Upper lobe of left lung (tissue), 6 donors: ENCODE results near the gene RNPS1. TPM values are rescaled to one million over a fixed set of nuclear protein-coding genes. Genes with fewer than 3 reads are reported as not detected.

Experiments used
- ATAC-seq, 2 donors: fragments of 200-7000 bp; cut with Tn5 transposase; one replicate each; pipeline ENCODE4 v1.9.1; 2022; ENCODE audit warnings: mild to moderate bottlenecking in 2 of 2, moderate library complexity in 2 of 2; ENCODE audit not compliant: low FRiP score in 2 of 2
- DNase-seq, 2 donors: peaks; one replicate each; pipeline ENCODE4 v3.0.0-alpha.2; 2019 to 2020
- H3K27ac ChIP-seq, 4 donors: fragments of 200-600 bp; sonication (generic); one replicate each; pipeline ENCODE4 v1.5.1; 2016 to 2019
- H3K27me3 ChIP-seq, 4 donors: fragments of 200-600 bp; sonication (generic); one replicate each; pipeline ENCODE4 v1.5.1; 2017 to 2019
- H3K36me3 ChIP-seq, 4 donors: fragments of 200-600 bp; sonication (generic); one replicate each; pipeline ENCODE4 v1.5.1; 2016 to 2019
- H3K4me1 ChIP-seq, 4 donors: fragments of 200-600 bp; sonication (generic); one replicate each; pipeline ENCODE4 v1.5.1; 2018 to 2019
- H3K4me3 ChIP-seq, 4 donors: fragments of 200-600 bp; sonication (generic); one replicate each; pipeline ENCODE4 v1.5.1; 2017 to 2019; ENCODE audit warnings: mild to moderate bottlenecking in 2 of 4, moderate library complexity in 1 of 4
- H3K9me3 ChIP-seq, 4 donors: fragments of 200-600 bp; sonication (generic); one replicate each; pipeline ENCODE4 v1.5.1; 2018 to 2019
- EP300 ChIP-seq, 4 donors: sonication (generic); formaldehyde crosslinking; IDR thresholded peaks; one replicate each; pipeline ENCODE4 v1.5.1; 2017; ENCODE audit warnings: antibody characterized with exemption in 4 of 4, control low read depth in 2 of 4
- POLR2A ChIP-seq, 4 donors: fragments of 450-650 bp; IDR thresholded peaks; one replicate each; pipeline ENCODE4 v1.5.1; 2016 to 2017; ENCODE audit warnings: antibody characterized with exemption in 4 of 4, mild to moderate bottlenecking in 2 of 4
- POLR2AphosphoS5 ChIP-seq, 2 donors: sonication (generic); formaldehyde crosslinking; IDR thresholded peaks; one replicate each; pipeline ENCODE4 v1.5.1; 2017; ENCODE audit warnings: antibody characterized with exemption in 2 of 2
- WGBS, 2 donors: methylation state at CpG; one replicate each; pipeline ENCODE4 v1.1.5; 2017 to 2018; 5-methylcytosine and 5-hydroxymethylcytosine counted together
- total RNA-seq, 6 donors: library from RNA; depleted of rRNA in 4 of 6; stranded (reverse); fragments of >200 nt in 4 of 6; gene quantifications; one replicate each; pipeline versions ENCODE4 v1.1.0 to v1.2.1, GENCODE V29; 2016 to 2021
- TF ChIP-seq, protein P1 (sequence below), 6 experiments: fragments of 450-650 bp in 4 of 6; fragments of 200-600 bp in 2 of 6; sonication (generic) in 2 of 6; IDR thresholded peaks; one replicate each; pipeline ENCODE4 v1.5.1; 2016 to 2019; ENCODE audit warnings: antibody characterized with exemption in 6 of 6
- donor health status: DM: no; HTN: no; CAD: no; lungs with moderate emphysema.
- donor health status: DM: no; HTN: yes; CAD: no; lungs with severe emphysema.

The RNPS1 gene
- total RNA-seq, 6 donors from 2014 or later = 92.2 to 142 (median 114) TPM

DNA sequence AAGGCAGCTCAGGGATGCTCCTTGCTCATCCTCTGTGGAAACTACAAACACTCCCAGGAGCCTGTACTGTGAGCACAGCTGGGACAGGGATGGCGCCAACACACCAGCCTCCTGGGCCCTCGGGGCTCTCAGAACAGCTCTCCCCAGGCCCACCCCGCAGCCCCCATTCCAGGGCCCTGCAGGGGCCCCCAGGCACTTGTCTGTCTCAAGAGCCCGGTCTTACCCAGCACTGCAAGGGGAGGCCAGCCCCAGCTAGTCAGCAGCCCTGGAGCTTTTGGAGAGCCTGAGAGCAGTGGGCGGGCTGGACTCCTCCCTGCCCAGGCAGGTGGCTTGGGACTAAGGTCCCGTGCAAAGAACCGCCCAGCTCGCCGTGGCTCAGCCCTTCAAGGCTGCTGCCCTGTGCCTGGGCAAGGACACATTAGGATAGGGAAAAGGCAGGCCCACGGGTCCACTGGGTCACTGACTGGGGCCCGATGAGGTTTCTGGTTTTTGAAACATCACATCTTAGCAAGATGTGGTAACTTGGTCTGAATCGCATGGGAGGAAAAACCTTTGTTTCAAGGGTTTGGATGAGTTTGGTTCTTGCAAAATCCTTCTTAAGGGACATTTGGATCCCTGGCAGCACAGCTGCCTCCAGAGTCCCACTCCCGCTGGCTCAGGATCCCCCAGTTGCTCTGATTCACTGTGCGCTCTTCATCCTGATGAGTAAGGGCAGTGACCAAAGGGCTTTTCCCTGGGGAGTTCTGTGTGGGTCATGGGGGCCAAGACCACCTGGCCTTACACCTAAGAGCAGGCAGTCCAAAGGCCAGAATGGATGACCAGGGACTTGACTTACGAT lies 28.9 kb downstream of the RNPS1 start:
- H3K9me3 ChIP-seq = no peaks in the 10 kb centered on the region
- ATAC-seq = no peak
- peak in 1 of 2 donors; percentile 68 for DNase-seq

DNA sequence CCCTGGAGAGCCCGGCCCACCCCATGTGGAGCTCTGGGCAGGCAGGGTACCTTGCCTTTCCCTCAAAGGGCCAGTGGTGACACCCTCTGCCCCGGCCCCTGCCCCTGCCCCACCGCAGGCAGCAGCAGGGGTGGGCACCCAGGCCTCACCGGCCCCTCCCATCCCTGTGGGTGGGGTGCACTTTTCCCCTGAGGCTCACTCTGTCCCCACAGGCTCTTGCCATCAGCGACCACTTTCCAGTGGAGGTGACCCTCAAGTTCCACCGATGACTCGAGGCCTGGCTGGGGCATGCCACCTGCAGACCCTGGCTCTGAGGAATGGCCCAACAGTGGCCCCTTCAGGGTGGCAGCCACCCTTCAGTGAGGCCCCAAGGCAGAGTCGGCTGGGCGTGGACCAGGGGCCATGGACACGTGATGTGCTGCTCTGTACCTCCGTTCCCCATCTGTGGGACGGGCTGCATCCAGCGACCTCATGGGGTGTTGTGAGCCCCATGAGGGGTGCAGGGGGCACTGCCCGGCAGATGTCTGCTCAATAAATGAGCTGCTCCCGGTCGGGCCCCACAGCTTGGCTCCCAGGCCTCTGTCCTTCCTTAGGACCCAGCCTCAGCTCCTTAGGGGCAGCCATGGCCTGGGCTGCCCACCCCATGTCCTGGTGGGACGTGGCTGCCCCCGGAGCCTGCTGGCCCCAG lies 29.6 kb downstream of the RNPS1 start:
- Histone ChIP-seq H3K27me3 (peaks cover 0 to 19% (median 10%) of the 10 kb centered on the region in 4 donors), H3K4me3 (no peak overlapping the region), H3K4me1 (peaks cover 12 to 22% (median 21%) of the 10 kb centered on the region in 4 donors), H3K9me3 (no peaks in the 10 kb centered on the region), H3K36me3 (peaks cover 14 to 50% (median 38%) of the 10 kb centered on the region in 4 donors), H3K27ac (no peak overlapping the region)
- TF ChIP-seq, protein P1, sequence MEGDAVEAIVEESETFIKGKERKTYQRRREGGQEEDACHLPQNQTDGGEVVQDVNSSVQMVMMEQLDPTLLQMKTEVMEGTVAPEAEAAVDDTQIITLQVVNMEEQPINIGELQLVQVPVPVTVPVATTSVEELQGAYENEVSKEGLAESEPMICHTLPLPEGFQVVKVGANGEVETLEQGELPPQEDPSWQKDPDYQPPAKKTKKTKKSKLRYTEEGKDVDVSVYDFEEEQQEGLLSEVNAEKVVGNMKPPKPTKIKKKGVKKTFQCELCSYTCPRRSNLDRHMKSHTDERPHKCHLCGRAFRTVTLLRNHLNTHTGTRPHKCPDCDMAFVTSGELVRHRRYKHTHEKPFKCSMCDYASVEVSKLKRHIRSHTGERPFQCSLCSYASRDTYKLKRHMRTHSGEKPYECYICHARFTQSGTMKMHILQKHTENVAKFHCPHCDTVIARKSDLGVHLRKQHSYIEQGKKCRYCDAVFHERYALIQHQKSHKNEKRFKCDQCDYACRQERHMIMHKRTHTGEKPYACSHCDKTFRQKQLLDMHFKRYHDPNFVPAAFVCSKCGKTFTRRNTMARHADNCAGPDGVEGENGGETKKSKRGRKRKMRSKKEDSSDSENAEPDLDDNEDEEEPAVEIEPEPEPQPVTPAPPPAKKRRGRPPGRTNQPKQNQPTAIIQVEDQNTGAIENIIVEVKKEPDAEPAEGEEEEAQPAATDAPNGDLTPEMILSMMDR (IDR thresholded peaks at IDR 0.05) = no peak
- TF ChIP-seq POLR2A (IDR thresholded peaks at IDR 0.05) (no peak), POLR2AphosphoS5 (IDR thresholded peaks at IDR 0.05) (no peak), EP300 (IDR thresholded peaks at IDR 0.05) (no peak)
- ATAC-seq (no peak), DNase-seq (peak in 1 of 2 donors; percentile 58)
- WGBS, 2 donors = 63% methylated on average over 18 of the region's 18 CpGs; no CpG with 5 or more reads in 1 of the 2 donors

More for the DNA sequence above, 28.9 kb downstream of the RNPS1 start:
- H3K36me3 ChIP-seq = peaks cover 10 to 50% (median 37%) of the 10 kb centered on the region in 4 donors
- WGBS, 2 donors = 80 to 87% methylated on average over 8 to 13 of the region's 15 CpGs
- peaks cover 12 to 22% (median 21%) of the 10 kb centered on the region in 4 donors for H3K4me1 ChIP-seq
- TF ChIP-seq POLR2A (IDR thresholded peaks at IDR 0.05) (no peak), EP300 (IDR thresholded peaks at IDR 0.05) (no peak), POLR2AphosphoS5 (IDR thresholded peaks at IDR 0.05) (no peak)
- TF ChIP-seq, protein P1 (IDR thresholded peaks at IDR 0.05) = no peak
- no peak overlapping the region for H3K27ac ChIP-seq
- H3K27me3 ChIP-seq = peaks cover 0 to 19% (median 10%) of the 10 kb centered on the region in 4 donors
- H3K4me3 ChIP-seq = no peak overlapping the region

DNA sequence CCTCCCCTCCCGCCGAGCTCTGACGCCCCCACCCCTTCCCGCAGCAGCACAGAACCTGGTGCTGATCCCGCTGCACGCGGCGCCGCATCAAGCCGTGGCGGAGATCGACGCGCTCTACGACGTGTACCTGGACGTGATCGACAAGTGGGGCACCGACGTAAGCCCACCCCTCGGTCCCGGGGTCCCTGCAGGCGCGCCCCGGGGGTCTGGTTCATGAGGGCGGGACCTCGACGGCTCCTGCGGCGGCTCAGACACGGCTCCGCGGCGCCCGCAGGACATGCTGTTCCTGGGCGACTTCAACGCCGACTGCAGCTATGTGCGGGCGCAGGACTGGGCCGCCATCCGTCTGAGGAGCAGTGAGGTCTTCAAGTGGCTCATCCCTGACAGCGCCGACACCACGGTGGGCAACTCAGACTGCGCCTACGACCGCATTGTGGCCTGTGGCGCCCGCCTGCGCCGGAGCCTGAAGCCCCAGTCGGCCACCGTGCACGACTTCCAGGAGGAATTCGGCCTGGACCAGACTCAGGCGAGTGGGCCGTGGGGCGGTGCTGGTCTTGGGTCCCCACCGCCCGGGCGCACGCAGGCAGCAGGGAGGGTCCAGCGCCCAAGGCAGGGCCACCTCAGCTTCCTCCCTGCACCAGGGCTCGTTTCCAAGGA lies 30.3 kb downstream of the RNPS1 start:
- WGBS, 2 donors = 13 to 30% methylated on average over 10 to 32 of the region's 65 CpGs

DNA sequence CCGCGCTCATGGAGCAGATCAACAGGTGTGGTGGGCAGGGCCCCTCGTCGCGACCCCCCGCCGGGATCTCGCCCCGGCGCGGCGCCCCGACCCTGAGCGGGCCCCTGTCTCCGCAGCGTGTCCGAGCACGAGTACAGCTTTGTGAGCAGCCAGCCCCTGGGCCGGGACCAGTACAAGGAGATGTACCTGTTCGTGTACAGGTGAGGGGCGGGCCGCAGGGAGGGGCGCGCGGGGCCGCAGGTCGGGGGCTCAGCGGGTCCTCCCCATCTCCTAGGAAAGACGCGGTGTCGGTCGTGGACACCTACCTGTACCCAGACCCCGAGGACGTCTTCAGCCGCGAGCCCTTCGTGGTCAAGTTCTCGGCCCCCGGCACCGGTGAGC lies 30.8 kb downstream of the RNPS1 start:
- ATAC-seq (no peak), DNase-seq (peak in 1 of 2 donors; percentile 82)
- no peak for TF ChIP-seq POLR2A (IDR thresholded peaks at IDR 0.05)
- Histone ChIP-seq H3K4me1 (peaks cover 12 to 21% (median 19%) of the 10 kb centered on the region in 4 donors), H3K27me3 (peaks cover 0 to 19% (median 10%) of the 10 kb centered on the region in 4 donors), H3K9me3 (no peaks in the 10 kb centered on the region), H3K36me3 (peaks cover 21 to 50% (median 40%) of the 10 kb centered on the region in 4 donors), H3K4me3 (peak overlapping the region in 1 of 4 donors; percentile 9), H3K27ac (no peak overlapping the region)
- WGBS, 2 donors = 7 to 11% methylated on average over 5 to 7 of the region's 40 CpGs

More for the DNA sequence above, 30.3 kb downstream of the RNPS1 start:
- DNase-seq (peak in 1 of 2 donors; percentile 85), ATAC-seq (no peak)
- Histone ChIP-seq H3K4me3 (peak overlapping the region in 1 of 4 donors; percentile 9), H3K4me1 (peaks cover 12 to 21% (median 19%) of the 10 kb centered on the region in 4 donors), H3K27me3 (peaks cover 0 to 19% (median 10%) of the 10 kb centered on the region in 4 donors), H3K36me3 (peaks cover 16 to 50% (median 38%) of the 10 kb centered on the region in 4 donors), H3K27ac (no peak overlapping the region), H3K9me3 (no peaks in the 10 kb centered on the region)
- TF ChIP-seq POLR2A (IDR thresholded peaks at IDR 0.05) = no peak
- TF ChIP-seq POLR2AphosphoS5 (IDR thresholded peaks at IDR 0.05) = no peak
- TF ChIP-seq, protein P1 (IDR thresholded peaks at IDR 0.05) = no peak
- TF ChIP-seq EP300 (IDR thresholded peaks at IDR 0.05) = no peak
